GM19238 (cell line): ENCODE measurements around the gene YBX2.

Experiments
- DNase-seq: peaks from one replicate; pipeline ENCODE4 v3.0.0; 2011; ENCODE audit warnings: low spot score; ENCODE audit not compliant: insufficient read length

The YBX2 gene

DNA sequence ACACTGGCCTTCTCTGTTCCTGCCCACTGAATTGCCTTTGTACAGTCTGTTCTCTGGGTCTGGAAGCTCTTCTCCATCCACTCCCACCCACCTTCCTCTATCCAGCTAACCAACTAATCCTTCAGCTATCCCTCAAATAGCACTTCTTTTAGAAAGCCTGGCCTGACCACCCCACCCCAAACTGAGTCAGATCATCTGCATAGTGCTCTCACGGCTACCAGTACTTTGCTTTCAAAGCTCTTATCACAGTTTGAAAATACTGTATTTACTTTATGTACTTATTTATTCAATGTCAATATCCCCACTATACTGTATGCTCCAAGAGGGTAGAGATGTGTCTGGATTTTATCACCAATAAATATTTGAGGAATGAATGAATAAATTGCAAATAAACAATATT lies 27.7 kb downstream of the YBX2 start:
- DNase-seq: no peak

DNA sequence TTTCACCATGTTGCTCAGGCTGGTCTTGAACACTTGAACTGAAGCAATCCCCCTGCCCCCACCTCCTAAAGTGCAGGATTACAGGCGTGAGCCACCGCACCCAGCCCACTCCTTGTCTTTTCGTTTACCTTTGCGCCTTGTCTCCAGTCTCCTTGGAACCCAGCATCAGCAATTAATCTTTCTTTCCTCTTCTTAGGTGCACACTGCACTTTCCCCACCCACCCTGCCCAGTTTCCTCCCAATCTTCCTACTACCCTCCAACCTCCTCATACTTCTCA lies 30.7 kb downstream of the YBX2 start:
- DNase-seq: no peak

- no peak for DNase-seq
Observed at GRCh38 chr17:7262935-7263800, 31.3 kb downstream of the YBX2 start.

DNA sequence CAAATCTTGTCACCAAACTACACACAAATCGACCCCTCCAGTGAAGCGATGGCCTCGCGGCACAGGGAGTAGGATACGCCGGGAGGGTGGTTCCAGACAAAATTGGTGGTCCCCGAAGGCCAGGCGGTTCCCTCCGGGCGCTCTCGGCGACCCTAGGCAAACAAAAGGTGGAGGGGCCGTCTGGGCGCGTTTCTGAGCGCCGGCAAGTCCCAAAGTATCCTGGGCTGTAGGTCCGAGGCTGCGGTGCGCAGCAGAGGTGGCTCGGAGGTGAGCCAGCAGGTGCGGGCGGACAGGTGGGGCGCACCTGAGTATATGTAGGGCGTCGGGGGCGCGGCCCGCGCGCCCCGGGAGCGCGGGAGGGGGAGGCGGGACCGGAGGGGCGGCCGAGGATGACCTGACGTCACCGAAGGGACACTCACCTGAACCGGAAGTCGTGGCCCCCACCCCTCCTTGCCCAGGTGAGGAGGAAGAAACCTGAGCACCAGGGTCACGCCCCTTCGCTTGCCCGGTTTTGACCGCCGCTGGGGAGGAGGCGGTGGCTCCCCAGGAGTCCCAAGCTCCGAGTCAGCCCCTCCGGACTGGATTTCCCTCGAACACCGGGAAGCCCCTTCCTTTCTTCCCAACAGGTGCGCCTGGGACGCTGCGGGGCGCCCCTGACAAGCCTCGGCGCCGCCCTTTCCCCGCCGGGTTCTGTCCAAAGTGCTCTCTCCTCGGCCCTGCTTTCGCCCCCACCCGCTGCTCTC lies 32.1 kb downstream of the YBX2 start, which contains the start of gene CLDN7:
TSS of gene CLDN7 (minus strand) at position 287 of the 743 bp plus-strand sequence. CDS start 435 bp downstream, outside the sequence.
- no peak for DNase-seq

- no peak for DNase-seq
Observed at GRCh38 chr17:7261379-7262191, 32.9 kb downstream of the YBX2 start.

DNA sequence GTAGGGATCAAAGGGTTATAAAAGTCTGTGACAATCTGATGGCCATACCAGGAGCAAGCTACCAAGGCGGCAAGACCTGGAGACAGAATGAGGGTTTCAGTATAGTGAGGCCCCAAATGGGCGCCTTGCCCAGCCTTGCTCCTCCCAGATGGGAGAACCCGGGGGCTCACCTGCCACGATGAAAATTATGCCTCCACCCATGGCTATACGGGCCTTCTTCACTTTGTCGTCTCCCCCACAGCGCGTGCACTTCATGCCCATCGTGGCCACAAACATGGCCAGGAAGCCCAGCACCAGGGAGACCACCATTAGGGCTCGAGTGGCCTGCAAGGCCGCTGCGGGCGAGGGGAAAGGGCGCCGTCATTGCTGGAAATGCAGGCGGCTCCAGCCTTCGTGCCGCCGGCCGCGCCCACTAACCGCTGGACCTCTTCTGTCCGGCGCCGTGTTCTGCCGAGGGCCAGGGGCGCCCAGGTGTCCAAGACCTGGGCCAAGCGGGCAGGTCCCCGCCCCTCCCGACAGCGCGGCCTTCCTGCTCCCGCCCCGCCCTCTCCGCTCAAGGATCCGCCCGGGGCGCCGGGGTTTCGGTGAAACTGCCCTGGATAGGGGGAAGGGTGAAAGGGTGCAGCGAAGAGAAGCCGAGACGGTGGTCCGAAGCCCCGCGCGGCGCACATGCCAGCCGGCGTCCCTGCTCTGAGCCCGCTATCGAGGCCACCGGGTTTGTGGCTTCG lies 33.6 kb downstream of the YBX2 start:
- peak; percentile 68 for DNase-seq

GRCh38 chr17:7260151-7260550 lies 34.3 kb downstream of the YBX2 start:
- DNase-seq: no peak

DNA sequence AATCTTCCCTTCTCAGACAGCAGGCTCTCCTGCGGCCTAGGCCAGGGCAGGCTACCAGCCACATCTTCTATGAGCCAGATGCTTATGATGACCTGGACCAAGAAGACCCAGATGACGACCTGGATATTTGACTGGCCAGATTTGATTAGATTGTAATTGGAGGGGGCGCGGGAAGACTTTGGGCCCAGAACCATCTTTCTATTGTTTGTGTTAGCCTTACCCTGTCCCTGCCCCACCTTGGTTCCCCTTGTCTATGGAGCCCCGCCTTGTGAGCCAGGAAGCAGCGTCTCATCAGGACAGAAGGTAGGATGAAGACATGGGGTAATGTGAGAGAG lies 34.9 kb downstream of the YBX2 start:
- no peak for DNase-seq

DNA sequence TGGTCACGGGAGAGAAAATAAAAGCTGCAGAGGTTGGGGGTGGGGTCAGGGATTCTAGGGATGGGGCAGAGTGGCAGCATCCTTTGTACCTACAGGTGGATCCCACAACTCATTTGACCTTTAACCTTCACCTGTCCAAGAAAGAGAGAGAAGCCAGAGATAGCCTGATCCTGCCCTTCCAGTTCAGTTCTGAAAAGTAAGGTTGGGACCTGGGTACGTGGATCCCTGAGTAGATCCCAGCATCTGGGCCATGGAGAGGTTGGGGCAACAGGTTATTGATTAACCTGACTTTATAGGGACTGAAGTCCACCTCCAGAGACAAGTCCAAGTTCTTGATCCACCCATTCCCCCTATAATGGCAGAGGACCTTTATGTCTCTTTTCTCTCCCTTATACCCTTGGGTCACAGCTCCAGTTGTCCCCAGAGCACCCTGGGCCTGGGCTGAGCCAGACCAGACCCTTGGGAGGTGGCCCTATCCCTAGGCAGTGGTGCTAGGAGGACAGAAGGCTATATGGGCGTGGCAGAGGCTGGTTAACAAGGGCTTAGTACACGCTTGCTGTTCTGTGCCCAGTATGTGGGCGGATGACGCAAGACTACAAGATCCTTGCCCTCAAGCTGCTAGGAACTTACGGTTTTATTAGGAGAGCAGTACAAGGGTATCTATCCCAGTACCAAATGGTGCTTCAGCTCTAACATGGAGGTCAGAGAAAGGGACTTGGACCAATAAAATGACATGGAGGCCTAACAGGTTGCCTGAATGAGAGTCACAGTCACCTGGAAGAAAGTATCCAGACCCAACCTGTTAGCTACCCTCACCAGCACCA lies 35.5 kb downstream of the YBX2 start:
- DNase-seq: no peak

DNA sequence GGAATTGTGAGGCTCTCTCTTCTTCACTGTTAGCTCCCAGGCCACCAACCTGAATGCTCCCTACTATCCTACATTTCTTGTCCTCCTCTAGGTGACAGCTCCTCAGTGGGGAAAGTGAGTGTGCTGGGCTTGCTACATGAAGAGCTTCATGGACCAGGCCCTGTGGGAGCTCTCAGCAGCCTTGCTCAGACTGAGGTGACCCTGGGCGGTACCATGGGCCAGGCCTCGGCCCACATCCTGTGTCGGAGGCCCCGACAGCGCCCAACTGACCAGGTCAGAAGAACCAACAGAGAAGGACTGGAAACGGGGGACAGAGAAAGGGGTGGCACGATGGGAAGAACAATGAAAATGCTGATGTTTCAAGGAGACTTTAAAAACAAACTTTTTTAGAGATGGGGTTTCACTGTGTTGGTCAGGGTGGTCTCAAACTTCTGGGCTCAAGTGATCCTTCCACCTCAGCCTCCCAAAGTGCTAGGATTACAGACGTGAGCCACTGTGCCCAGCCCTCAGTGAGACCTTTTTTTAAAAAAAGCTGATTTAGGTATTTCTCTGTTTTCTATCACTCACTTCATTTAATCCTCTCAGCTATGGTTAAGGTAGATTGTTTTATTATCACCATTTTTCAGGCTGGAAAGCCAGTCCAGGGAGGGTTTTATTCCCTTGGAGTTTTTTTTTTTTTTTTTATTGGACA lies 37.5 kb downstream of the YBX2 start:
- DNase-seq: no peak

GRCh38 chr17:7254511-7254910 lies 39.9 kb downstream of the YBX2 start:
- DNase-seq: no peak

DNA sequence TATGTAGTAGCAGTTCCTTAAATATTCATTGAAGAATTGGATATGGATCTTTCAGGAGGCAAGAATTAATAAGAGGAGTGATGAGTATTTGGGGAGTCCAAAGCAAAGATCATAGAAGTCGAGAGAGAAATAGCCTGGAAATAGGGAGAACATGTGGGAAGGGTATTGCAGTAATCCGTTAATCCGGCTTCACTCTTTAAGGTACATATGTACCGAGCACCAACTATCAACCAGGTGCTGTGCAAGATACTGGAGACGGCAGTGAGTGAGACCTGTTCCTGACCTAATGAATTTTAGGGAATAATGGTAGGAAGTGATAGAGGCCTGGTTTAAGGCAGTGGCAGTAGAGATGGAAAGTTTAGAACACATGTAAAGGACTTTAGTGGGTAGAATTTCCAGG lies 41.4 kb downstream of the YBX2 start:
- no peak for DNase-seq

- peak; percentile 91 for DNase-seq
Observed at GRCh38 chr17:7252176-7253043, 42.0 kb downstream of the YBX2 start, which contains the start of gene ELP5. Gene ELP5 (plus strand): TSS chr17:7252215. CDS start chr17:7252551, 336 bp downstream.

- peak; percentile 96 for DNase-seq
Observed at GRCh38 chr17:7251661-7252175, 42.7 kb downstream of the YBX2 start, which contains the start of gene CTDNEP1. Gene CTDNEP1 (minus strand): TSS chr17:7251734. CDS start chr17:7251296, 438 bp downstream.

DNA sequence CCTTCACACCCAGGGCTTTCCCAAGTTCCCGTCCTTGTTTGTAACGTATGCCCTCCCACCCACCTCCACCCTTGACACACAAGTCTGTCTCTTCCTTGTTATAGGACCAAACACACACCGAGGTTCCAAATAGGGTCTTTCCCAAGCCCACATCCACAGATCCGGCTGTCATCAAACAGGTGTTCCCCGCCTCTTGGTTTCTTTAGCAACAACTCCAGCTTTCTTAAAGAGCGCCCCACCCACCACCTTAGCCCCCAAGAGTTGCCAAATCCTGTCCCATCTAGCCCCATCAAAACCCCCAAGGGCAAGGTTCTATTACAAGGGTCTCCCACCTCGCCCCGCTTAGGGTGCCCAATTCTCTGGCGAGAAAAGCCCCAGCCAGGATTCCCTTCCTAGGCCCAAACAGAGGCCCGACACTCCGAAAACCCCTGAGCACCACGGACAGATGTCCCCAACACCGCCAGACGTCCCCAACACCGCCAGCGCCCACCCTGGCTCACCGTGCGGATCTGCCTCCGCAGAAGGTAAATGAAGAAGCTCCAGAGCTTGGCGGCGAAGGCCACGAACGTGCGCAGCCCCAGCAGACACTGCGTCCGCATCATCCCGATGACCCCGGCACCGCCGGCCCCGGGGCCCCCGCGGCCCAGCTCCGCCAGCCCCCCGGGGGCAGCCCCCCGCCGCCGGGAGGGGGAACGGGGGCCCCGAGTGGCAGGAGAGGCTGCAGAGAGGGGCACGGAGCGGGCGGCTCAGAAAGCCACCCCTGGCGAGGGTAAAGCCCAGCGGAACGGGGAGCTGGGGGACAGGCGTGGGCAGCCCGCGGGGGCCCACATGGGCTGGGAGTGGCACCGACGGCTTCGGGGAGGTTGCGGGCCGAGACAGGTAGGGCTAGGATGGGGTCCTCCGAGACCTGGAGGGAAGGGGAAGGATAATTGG lies 43.5 kb downstream of the YBX2 start:
- DNase-seq: no peak

- no peak for DNase-seq
Observed at GRCh38 chr17:7249830-7250229, 44.6 kb downstream of the YBX2 start.

DNA sequence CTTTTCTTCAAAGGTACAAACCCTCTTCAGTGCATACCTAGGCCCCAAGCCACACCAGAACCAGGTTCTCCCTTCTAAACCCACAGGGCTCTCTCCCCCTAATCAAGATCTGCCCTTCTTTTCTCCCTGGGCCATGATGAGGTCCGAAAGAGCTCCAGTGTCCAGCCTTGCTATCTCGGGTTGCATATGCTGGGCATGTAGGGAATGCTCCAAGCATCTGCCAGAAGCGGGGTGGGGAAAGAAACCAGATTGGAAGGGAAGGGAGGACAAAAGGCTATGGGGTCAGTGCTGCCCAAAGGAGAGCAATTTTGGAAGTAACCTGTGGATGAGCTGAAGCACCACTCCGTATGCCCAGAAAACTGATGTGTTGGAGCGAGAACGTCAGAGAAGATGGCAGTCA lies 45.2 kb downstream of the YBX2 start:
- no peak for DNase-seq
